OCI-LY7 (cell line): ENCODE measurements around the gene TEX2.

ENCODE experiments used
- EZH2phosphoT487 ChIP-seq: fragments of 200-600 bp; sonication (generic); IDR thresholded peaks from 2 replicates; pipeline ENCODE4 v1.6.1; 2018; ENCODE audit warnings: low read depth, borderline replicate concordance, mild to moderate bottlenecking, mixed run types, antibody characterized with exemption, low read length, moderate library complexity, mixed read lengths
- TF ChIP-seq, protein P1 (sequence below): fragments of 200-600 bp; sonication (generic); conservative IDR thresholded peaks from 2 replicates; pipeline ENCODE4 v1.5.1; 2014; ENCODE audit warnings: mild to moderate bottlenecking, antibody characterized with exemption, low read length, moderate library complexity, mixed read lengths

DNA sequence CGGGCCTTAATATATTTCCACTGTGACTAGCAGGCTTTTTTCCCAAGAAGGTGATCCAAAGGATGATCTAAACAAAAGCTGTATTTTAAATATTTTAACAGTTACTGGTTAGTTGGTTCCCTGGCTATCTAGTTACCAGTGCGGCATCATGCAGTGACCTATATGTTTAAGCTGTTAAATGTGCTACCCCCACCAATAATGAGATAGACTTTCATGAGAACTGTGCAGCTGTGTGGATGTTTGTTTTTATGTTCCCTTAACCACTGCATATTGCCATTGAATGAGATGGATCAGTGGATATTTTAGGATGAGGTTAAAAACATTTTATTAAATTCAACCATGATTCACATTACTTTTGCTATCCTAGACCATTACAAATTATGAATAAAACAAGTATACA lies 150.1 kb downstream of the TEX2 start:
- TF ChIP-seq, protein P1, sequence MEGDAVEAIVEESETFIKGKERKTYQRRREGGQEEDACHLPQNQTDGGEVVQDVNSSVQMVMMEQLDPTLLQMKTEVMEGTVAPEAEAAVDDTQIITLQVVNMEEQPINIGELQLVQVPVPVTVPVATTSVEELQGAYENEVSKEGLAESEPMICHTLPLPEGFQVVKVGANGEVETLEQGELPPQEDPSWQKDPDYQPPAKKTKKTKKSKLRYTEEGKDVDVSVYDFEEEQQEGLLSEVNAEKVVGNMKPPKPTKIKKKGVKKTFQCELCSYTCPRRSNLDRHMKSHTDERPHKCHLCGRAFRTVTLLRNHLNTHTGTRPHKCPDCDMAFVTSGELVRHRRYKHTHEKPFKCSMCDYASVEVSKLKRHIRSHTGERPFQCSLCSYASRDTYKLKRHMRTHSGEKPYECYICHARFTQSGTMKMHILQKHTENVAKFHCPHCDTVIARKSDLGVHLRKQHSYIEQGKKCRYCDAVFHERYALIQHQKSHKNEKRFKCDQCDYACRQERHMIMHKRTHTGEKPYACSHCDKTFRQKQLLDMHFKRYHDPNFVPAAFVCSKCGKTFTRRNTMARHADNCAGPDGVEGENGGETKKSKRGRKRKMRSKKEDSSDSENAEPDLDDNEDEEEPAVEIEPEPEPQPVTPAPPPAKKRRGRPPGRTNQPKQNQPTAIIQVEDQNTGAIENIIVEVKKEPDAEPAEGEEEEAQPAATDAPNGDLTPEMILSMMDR, result no peak
- TF ChIP-seq EZH2phosphoT487, result no peak
